GM19372 (cell line): ENCODE measurements around the gene FBXO42.
"Not testable (repeated sequence)": the region's sequence is repeated elsewhere in the genome, so short reads cannot be mapped to it uniquely, and the experiment has no call there.

Source experiments
- ATAC-seq: cut with Tn5 transposase; IDR thresholded peaks from one replicate; pipeline ENCODE4 v1.9.1; 2021; ENCODE audit warnings: mild to moderate bottlenecking, low read depth, moderate library complexity; ENCODE audit not compliant: unreplicated experiment

Gene FBXO42

DNA sequence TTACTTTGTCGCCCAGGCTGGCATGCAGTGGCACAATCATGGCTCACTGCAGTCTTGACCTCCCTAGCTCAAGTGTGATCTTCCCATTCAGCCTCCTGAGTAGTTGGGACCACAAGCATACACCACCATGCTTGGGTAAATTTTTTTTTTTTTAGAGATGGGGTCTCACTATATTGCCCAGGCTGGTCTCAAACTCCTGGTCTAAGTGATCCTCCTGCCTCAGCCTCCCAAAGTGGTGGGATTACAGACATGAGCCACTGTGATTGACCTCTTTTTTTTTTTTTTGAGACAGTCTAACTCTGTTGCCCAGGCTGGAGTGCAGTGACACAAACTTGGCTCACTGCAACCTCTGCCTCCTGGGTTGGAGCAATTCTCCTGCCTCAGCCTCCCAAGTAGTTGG is 106.0 kb downstream of the FBXO42 start:
- not testable (repeated sequence) for ATAC-seq

DNA sequence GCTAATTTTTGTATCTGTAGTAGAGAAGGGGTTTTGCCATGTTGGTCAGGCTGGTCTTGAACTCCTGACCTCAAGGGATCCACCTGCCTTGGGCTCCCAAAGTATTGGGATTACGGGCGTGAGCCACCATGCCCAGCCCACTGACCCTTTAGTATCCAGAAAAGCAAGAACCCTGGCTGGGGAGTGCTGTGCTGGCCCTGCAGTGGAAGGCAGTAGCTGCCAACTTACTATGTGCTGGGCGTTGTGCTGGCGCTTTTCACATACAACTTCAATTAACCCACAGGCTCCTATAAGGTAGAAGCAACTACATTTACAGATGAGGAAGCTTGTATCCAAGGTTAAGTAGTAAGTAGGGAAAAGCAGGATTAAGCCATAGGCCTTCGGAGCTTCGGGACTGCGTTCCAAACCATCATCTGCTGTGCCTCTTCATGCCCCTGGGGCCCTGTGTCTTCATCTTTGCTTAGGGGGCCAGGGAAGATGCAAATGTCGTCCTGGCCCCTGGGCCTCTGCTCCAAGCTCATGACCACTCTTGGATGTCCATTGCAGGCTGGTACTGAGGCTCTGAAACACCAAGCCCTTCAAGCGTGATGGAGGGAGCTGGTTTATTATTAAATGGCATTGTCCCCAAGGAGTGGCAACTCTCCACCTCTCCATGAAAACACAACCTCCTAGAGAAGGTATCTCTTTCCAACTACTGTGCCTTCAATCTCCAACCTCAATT is 106.6 kb downstream of the FBXO42 start:
- ATAC-seq, result no peak

DNA sequence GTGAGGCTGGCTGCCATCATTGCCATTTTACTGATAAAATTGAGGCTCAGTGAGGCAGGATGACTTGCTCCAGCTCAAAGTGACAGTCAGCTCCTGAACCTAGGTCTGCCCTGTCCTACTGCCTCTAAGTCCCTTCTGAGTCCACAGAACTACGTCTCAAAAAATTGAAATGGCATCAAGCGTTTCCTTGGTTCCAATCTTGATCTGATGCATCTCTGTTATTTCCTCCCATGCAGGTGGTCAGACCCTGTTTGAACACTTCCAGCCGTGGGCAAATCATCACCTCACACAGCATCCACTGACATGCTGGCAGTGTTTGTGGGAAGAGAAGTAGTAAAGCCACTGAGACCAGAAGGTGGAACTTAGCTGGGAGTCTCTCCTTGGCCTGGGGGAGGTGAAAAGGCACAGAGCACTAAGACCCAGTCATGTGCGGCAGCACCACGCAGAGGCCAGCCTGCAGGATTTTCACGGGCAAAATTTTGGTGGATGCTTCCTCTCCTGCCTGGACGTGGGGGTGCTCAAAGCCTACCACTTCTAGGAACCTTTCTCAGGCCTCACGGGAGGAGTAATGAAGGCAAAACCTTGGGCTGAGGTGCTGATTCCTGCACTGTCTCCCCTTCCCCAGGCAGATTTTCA is 107.5 kb downstream of the FBXO42 start:
- ATAC-seq, result no peak

DNA sequence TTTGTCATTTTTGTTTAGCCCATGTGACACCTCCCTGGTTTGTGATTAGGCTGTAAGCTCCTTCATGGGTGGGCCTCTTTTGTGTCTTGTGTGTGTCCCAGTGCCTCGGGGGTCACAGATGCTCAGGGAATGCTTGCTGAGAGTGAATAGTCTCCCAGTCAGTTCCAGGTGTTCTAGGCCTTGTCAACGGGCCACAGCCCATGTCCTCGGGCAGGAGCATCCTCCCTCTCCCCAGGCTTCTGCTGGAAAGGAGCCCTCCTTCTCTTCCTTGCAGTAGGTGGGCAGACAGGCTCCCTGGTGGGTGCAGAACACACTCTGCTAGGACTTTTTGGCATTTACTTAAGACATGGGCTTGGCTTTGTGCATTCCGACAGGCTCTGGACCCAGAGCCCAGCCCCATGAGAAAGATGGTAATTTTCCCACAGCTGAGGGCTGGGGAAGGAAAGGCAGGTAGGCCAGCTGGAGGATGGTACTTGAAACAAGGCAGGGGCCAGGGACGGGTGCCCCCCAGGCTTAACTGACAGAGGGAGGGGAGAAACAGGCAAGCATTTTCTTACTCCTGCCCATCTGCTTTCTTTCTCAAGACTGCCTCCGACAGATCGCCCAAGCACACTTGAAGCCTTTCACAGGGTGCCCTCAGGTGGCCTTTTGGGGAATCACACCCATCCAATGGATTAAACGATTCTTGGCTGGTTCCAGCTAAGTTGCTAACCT is 108.2 kb downstream of the FBXO42 start:
- no peak for ATAC-seq

DNA sequence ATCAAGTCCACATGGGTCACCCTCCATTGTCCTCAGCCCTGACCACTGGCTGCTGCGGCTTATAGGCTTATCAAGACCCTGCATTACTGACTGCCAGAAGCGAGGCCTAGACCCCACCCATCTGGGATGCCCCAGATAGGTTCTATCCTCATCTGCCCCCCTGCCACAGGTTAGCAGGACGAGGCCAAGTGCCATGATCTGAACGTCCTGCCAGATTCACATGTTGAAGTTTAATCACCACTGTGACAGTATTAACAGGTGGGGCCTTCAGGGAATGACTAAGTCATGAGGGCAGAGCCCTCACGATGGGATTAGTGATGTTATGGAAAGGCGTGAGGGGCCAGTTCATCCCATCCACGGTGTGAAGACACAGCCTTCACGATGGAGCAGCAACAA is 109.1 kb downstream of the FBXO42 start:
- ATAC-seq, result no peak

DNA sequence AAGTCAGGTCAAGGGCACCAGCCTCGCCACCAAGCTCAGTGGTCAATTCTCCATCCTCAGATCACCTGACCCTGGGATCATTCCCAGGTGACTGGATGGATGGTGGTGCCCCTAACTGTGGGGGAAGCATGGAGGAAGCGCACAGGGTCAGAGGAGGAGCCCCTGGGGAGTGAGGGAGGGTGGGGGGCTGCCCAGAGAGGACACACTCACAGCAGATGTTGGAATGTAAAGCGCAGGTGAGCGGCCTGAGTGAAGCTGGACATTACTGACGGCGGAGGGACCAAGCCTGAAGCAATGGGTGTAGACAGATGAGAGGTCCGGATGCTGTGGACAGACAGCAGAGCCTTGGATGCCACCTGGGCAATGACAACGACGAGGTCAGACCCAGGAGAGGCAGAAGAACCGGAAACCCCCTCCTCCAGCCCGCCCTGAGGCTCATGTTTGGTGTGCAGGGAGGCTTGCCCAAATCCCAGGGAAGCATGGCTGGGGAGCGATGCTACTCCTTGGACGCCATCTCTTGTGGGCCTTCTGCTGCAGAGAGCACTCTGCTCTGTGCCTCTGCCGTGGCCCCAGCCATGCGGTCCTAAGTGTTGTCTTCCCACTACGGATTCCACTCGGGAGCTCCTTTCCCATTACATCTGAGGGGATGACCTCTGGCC is 109.6 kb downstream of the FBXO42 start:
- ATAC-seq, result no peak

DNA sequence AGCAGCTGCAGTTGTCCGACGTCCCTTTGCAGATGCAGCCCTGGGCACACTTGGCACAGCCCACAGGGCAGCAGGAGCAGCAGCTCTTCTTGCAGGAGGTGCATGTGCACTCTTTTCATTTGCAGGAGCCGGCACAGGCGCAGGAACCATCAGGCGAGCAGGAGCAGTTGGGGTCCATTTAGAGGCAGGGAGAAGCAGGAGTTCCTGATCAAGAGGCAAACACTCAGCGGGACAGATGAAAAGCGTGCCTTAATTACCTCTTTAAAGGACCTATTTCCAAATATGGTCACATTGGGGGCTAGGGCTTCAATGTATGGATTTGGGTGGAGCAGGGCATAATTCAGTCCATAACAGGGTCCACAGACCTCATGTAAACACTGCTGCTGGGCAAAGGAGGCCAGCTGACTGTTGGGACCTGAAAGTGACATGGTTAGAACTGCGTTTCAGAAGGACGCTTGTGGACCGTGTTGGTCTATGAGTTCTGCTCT is 111.0 kb downstream of the FBXO42 start:
- no peak for ATAC-seq

DNA sequence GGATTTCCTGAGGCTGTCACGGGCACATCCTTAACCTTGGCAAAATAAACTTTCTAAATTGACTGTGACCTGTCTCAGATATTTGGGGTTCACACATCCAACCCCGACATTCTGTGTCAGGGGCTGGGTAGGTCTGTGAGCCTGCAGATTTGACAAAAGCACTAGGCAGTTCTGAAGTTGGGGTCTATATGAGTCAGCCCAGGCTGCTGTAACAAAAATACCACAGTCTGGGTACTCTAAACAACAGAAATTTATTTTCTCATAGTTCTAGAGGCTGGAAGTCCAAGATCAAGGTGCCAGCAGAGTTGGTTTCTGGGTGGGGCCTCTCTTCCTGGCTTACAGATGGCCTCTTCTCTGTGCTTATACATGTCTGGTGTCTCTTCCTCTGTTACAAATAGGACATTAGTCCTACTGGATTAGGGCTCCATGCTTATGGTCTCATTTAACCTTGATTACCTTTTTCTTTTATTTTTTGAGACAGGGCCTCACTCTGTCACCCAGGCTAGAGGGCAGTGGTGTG is 112.2 kb downstream of the FBXO42 start:
- ATAC-seq, result no peak

DNA sequence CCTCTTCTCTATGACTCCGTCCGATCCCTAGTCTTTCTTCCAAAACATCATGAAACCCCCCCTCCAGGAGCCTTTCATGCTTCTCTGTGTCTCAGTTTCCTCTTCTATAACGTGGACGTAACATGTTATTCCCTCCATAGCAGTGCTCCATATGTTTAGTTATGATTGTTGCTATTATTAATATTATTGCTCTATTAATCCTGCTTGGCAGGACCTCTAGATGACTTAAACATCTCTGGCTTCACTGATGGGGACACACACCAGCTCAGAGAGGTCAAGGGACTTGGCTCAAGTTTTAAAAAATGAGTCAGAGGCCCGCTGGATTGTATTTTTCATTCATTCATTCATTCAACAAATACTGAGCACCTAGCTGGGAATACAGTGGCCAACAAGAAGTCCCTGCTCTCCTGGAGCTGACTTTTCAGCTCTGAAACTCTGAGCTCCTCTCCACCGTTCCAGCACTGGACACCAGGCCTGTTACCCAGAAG is 114.9 kb downstream of the FBXO42 start:
- ATAC-seq, result no peak

DNA sequence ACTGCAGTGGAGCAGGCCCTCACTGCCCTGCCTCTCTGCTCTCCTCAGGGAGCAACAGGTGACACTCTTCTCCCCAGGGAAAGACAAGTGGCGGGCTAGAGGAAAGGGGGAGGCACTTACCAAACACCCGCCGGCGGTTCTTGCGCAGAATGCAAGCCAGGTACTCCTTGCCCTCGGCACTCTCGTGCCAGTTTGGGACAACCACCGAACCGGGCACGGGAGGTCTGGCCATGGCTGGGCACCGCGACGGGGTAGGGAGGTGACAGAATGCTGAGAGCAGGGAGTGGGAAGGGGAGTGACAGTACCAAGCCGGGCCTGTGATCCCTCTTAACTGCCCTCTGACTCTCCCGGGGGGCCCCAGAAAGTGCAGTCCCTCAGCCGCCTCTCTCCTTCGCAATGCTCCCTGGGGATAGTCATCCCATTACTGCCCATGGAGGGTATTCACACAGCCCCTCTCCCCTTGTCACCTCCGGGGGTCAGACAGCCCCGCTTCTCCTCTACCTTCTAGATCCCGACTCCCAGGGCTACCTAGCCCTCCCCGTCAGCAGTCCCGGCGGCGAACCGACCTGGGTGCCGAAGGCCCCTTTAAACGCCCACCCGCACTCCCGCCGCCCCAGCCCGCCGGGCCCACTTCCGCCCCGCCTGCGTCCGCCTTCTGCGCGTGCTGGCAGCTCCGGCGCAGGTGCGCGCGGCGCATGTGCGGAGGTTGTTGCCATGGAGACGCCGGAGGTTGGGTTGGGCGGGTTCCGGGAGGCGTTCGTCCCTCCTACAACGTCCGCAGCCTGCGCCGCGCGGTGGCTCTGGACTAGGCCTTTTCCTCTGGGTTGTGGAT is 115.6 kb downstream of the FBXO42 start, which contains the start of gene CPLANE2:
Gene CPLANE2, minus strand, starts transcription at position 673 of the 832 bp plus-strand sequence. Its CDS starts 441 bp downstream, at position 232.
- peak; percentile 85 for ATAC-seq

DNA sequence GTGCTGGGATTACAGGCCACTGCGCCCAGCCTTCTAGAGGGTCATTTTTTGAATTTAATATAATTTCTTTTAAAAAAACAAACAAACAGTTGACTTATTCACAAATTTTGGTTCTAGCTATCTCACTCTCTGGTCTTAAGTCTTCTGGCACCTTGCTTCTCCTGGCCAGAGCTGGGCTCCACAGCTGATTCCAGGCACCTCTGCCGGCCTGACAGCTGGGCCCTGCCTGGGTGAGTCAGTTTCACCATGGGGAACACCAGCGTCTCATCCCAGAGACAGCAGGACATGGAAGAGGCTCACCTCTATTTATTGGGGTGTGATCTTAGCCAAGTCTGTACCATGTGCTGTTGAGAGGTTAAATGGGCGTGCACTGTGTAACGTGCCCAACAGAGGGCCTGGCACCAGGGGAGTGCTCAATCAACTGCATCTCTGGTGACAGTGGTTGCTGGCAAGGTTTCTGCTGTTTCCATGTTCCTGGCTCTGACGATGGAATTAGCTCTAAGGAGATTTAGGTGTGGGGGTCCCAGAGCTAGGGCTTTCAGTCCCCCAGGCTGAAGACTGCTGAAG is 116.3 kb downstream of the FBXO42 start:
- ATAC-seq, result no peak

DNA sequence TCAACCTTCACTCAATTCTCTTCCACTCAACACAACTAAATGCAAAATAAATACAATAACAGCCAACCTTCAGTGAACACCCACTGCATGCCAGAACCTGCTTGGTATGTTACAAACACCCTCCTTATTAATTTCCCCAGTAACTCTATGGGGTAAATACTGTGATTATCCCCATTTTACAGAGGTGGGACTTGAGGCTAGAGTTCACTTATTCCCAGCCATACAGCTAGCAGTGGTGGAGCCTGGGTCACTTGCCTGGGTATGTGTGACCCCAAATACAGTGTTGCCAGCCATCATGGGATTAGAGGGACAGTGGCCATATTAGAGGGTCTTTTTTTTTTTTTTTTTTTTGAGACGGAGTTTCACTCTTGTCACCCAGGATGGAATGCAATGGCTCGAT is 116.9 kb downstream of the FBXO42 start:
- ATAC-seq, result no peak

DNA sequence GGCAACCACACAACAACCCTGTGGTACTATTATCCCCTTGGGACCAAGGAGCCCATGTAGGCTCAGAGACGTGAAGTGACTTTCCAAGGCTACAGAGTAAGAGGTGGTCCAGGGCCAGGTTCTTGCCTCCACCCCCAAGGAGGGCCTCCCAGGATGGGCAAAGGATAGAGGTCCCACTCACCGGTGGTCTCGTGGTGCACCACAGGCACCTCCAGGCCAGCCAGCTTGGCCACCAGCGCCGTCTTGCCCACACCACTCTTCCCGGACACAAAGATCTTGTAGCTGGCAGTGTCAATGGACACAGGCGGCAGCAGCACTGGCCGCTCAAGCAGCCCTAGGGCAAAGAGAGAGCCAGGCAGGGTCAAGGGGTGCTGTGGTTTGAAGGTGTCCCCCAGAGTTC is 118.8 kb downstream of the FBXO42 start:
- ATAC-seq, result no peak

DNA sequence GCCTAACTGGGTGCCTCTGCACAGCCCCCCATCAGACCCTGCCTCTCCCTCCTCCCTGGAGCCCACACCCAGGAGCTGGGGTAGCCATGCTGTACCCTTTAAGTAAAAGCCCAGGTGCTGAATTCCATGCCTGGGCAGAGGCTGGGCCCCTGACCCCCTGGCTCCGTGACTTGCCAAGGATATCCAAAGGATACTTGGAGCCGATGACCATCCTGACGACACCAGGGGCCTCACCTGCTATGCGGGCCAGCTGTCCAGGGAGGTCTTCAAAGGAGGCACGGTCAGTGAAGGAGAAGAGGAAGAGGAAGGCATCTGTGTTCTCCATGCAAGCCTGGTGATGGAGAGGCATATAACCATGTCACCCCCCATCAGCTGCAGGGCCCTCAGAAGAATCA is 120.0 kb downstream of the FBXO42 start:
- no peak for ATAC-seq

DNA sequence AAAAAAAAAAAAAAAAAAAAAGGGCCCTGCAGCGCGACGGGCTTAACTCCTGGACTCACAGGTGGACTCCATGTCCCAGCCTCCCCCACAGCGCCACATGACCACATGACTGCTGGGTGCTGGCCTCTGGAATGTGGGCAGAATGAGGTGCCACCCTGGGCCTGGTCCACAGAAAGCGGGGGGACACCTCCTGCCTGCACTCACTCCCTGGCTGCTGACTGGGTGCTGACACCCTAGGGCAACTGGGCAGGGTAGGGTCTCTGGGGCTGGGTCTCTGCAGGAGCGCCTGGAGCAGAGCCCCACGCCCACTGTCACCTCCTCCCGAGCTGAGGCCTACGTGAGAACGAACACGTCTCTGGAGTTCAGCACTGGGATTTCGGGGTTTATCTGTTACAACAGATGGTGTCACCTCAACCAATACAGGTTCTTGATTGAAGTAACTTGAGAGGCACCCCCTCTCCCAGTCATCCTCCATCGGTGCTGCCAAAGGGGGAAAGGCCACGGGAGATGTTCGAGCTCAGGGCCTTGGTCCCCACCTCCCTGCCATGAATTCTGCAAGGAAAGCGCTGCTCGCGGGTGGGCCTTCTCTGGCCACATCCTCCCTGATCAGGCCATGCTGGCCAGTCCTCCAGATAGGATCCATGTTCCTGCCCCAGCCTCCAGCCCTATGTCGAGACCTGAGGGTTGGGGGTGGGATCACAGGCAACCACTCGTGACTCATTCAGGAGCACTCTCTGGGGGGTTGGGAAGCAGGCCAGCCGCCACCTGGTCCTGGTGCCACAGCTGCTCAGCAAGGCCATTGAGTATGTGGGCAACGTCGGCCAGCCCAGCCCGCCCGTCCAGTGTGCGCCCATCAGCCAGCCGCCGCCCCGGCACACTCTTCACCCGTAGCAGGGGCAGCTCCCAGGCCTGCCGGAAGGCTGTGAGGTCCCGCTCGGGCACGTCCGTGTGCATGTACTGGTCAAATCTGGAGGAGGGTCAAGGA is 120.7 kb downstream of the FBXO42 start:
- no peak for ATAC-seq

DNA sequence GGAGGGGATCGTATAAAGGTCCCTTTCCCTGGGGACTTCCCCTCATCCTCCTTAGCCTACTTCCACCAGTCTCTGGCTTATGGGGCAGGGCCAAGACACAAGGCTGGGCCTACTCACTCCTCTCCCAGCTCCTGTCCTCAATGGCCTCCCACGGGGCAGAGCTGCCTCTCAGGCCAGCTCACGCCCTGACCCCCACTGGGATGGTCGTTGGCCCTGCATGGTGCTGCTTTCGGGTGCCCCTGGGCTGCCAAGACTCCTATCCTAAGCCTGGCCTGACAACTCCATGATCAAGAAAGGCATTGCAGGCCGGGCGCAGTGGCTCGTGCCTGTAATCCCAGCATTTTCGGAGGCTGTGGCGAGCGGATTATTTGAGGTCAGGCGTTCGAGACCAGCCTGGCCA is 121.5 kb downstream of the FBXO42 start:
- ATAC-seq, result no peak

DNA sequence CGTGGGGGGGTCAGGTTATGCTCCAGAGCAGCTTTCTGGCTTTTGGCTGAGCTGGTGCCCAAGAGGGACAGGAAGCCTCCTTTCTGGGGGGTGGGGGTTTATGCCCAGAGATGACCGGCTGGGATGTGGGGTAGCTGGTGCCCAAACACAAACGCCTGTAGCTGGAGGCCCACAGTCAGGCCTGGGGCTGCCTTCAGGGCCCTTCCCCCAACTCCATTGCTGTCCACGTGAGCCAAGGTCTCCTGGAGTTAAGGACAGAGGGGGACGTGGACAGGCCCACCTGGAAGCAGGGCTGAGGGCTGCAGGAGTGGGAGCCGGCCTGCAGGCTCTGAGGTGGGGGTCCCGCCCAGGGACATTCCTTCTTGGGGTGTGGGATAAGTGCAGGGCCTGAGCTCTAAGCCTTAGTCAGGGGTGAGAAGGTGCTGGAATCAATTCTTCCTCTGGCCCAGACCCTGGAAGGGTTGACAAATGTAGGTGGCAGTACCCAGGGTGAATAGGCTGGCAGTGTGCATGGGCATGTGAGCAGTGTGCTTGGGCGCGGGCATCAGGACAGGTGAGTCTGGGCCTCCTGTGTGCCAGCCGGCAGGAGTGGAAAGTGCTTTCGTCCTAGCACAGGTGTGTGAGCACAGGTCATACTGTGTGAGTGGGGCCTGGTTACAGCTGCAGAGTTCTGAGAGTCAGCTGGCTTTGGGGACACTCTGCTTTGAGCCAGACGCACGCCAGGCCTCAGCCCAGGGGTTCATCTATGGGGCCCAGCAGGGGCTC is 122.1 kb downstream of the FBXO42 start:
- no peak for ATAC-seq
